Measurements from ENCODE around the gene PRICKLE4. TPM values are rescaled to one million over a fixed set of nuclear protein-coding genes. Genes with fewer than 3 reads are reported as not detected.
"Not testable (repeated sequence)": the region's sequence is repeated elsewhere in the genome, so short reads cannot be mapped to it uniquely, and the experiment has no call there.

PRICKLE4 gene
- total and polyA plus RNA-seq, 2 donors (not counting 1 experiment from before 2014, with no cell fraction given): 0.60 TPM; not detected in 1

GRCh38 chr6:41811095-41811494 lies 30.5 kb downstream of the PRICKLE4 start:
- Histone ChIP-seq H3K36me3 (replicated peaks in 1 of 2; ENCODE audit: control extremely low read depth in 1 of 2, control insufficient read depth in 1 of 2, extremely low read depth in 1 of 2, insufficient read depth in 2 of 2, low read length in 1 of 2) (no peaks in the 10 kb centered on the region), H4K20me1 (ENCODE audit: control insufficient read depth, insufficient read depth, low read length, poor library complexity, severe bottlenecking) (no peaks in the 10 kb centered on the region), H3K4me2 (replicated peaks; ENCODE audit: low read depth, low read length, poor library complexity, severe bottlenecking) (no peak overlapping the region), H3K4me1 (ENCODE audit: control insufficient read depth in 2 of 2, insufficient read depth in 2 of 2, low read length in 2 of 2) (no peaks in the 10 kb centered on the region), H3K27ac (ENCODE audit: low read length in 2 of 2) (no peak overlapping the region), H3K4me3 (ENCODE audit: control extremely low read depth in 1 of 5, extremely low read depth in 1 of 5, insufficient read depth in 1 of 5, low read depth in 2 of 5, low read length in 4 of 5) (no peak overlapping the region), H3K9me3 (ENCODE audit: control extremely low read depth in 1 of 3, control insufficient read depth in 2 of 3, insufficient read depth in 1 of 3, low read length in 2 of 3) (no peaks in the 10 kb centered on the region), H2AFZ (ENCODE audit: insufficient read depth, low read depth, low read length, poor library complexity, severe bottlenecking) (no peak overlapping the region), H3K27me3 (replicated peaks in 1 of 4; ENCODE audit: control extremely low read depth in 1 of 4, control insufficient read depth in 3 of 4, insufficient read depth in 4 of 4, low read length in 3 of 4) (no peaks in the 10 kb centered on the region), H3K9ac (ENCODE audit: low read length) (no peak overlapping the region), H3K79me2 (ENCODE audit: control insufficient read depth, insufficient read depth, low read length) (no peaks in the 10 kb centered on the region)
- POLR2A ChIA-PET: no interaction called here
- CTCF ChIA-PET: no interaction called here
- intact Hi-C loops (cut with micrococcal nuclease): no loop called here
- Mint-ChIP-seq H3K27me3 (no peaks in the 10 kb centered on the region), H3K9me3 (ENCODE audit: insufficient read depth) (no peaks in the 10 kb centered on the region), H3K27ac (no peak overlapping the region), H3K4me3 (no peak overlapping the region), H3K4me1 (no peaks in the 10 kb centered on the region)
- TF ChIP-seq CTCF (IDR thresholded peaks at IDR 0.05) (no peak), EZH2 (IDR thresholded peaks at IDR 0.05; ENCODE audit: borderline replicate concordance, insufficient read depth, low read depth, low read length, poor library complexity, severe bottlenecking) (no peak)
- ATAC-seq (ENCODE audit: low read depth) (no peak), DNase-seq (no peak)
- no CpG with 5 or more reads among the region's 3 CpGs for WGBS (ENCODE audit: insufficient coverage)

GRCh38 chr6:41811946-41812345 lies 31.4 kb downstream of the PRICKLE4 start:
- H3K4me2 ChIP-seq (replicated peaks; ENCODE audit: low read depth, low read length, poor library complexity, severe bottlenecking); H3K27ac Mint-ChIP-seq; H3K4me1 Mint-ChIP-seq; H3K4me3 ChIP-seq (ENCODE audit: control extremely low read depth in 1 of 5, extremely low read depth in 1 of 5, insufficient read depth in 1 of 5, low read depth in 2 of 5, low read length in 4 of 5); H3K36me3 ChIP-seq (replicated peaks in 1 of 2; ENCODE audit: control extremely low read depth in 1 of 2, control insufficient read depth in 1 of 2, extremely low read depth in 1 of 2, insufficient read depth in 2 of 2, low read length in 1 of 2); DNase-seq; POLR2A ChIA-PET; H3K4me1 ChIP-seq (ENCODE audit: control insufficient read depth in 2 of 2, insufficient read depth in 2 of 2, low read length in 2 of 2); H3K27ac ChIP-seq (ENCODE audit: low read length in 2 of 2); H3K79me2 ChIP-seq (ENCODE audit: control insufficient read depth, insufficient read depth, low read length); H2AFZ ChIP-seq (ENCODE audit: insufficient read depth, low read depth, low read length, poor library complexity, severe bottlenecking); H3K9me3 Mint-ChIP-seq (ENCODE audit: insufficient read depth); H3K27me3 ChIP-seq (replicated peaks in 1 of 4; ENCODE audit: control extremely low read depth in 1 of 4, control insufficient read depth in 3 of 4, insufficient read depth in 4 of 4, low read length in 3 of 4); CTCF ChIA-PET; H3K4me3 Mint-ChIP-seq; H3K9me3 ChIP-seq (ENCODE audit: control extremely low read depth in 1 of 3, control insufficient read depth in 2 of 3, insufficient read depth in 1 of 3, low read length in 2 of 3); ATAC-seq (ENCODE audit: low read depth); H3K9ac ChIP-seq (ENCODE audit: low read length); intact Hi-C loops (cut with micrococcal nuclease); H3K27me3 Mint-ChIP-seq; H4K20me1 ChIP-seq (ENCODE audit: control insufficient read depth, insufficient read depth, low read length, poor library complexity, severe bottlenecking): not testable (repeated sequence)
- WGBS (ENCODE audit: insufficient coverage): 97% methylated on average over 8 of the region's 13 CpGs

Data from B cell (primary cell).